ENCODE results near the gene C2CD4C. TPM values are rescaled to one million over a fixed set of nuclear protein-coding genes. Genes with fewer than 3 reads are reported as not detected.

Gene C2CD4C
- total RNA-seq, 1 experiment from 2014 or later = 14.6 TPM

GRCh38 chr19:405121-405965 is 3.6 kb downstream of the C2CD4C start:
- Histone ChIP-seq H3K27me3 (ENCODE audit: insufficient read depth, low read length) (no peaks in the 10 kb centered on the region; the same call in 1 of the 2 replicates), H2BK15ac (ENCODE audit: low read depth, low read length) (no peak overlapping the region), H2AFZ (ENCODE audit: low read length) (no peak overlapping the region), H3K9me3 (ENCODE audit: control insufficient read depth, low read depth, low read length) (no peaks in the 10 kb centered on the region), H3K4me1 (ENCODE audit: insufficient read depth, low read length) (no peaks in the 10 kb centered on the region), H3K27ac (ENCODE audit: insufficient read length, low read depth, low read length) (no peak overlapping the region), H3K14ac (ENCODE audit: insufficient read depth, low read length) (no peak overlapping the region), H3T11ph (ENCODE audit: low read length) (no peak overlapping the region), H3K23me2 (ENCODE audit: insufficient read length, low read depth, low read length, poor library complexity, severe bottlenecking) (peaks cover 5% of the 10 kb centered on the region), H3K18ac (ENCODE audit: insufficient read length, low read depth, low read length) (no peak overlapping the region), H3K79me2 (ENCODE audit: insufficient read depth, low read length) (no peaks in the 10 kb centered on the region), H4K91ac (ENCODE audit: insufficient read length, low read depth, low read length) (no peak overlapping the region), H3K79me1 (ENCODE audit: insufficient read depth, low read depth, low read length, poor library complexity, severe bottlenecking) (no peaks in the 10 kb centered on the region), H2BK12ac (ENCODE audit: insufficient read length, low read depth, low read length) (no peak overlapping the region), H4K20me1 (ENCODE audit: control insufficient read depth, insufficient read depth, insufficient read length) (peaks cover 2% of the 10 kb centered on the region), H3K4ac (ENCODE audit: low read depth, low read length) (no peak overlapping the region), H2AK5ac (ENCODE audit: insufficient read length, low read length) (no peak overlapping the region), H3K56ac (ENCODE audit: insufficient read length, low read depth, low read length) (no peak overlapping the region), H4K5ac (ENCODE audit: insufficient read length, low read depth, low read length) (no peak overlapping the region), H2BK5ac (ENCODE audit: insufficient read length, low read length) (no peak overlapping the region), H4K8ac (replicated peaks; ENCODE audit: insufficient read length, low read depth, low read length) (no peak overlapping the region), H2BK20ac (ENCODE audit: low read depth, low read length, poor library complexity, severe bottlenecking) (no peak overlapping the region), H3K23ac (ENCODE audit: insufficient read length, low read depth, low read length) (no peak overlapping the region), H2BK120ac (ENCODE audit: low read depth, low read length, poor library complexity, severe bottlenecking) (no peak overlapping the region), H3K4me2 (ENCODE audit: insufficient read depth, insufficient read length, low read length) (no peak overlapping the region), H3K9ac (ENCODE audit: extremely low read depth, insufficient read length, low read length) (no peak overlapping the region)
- peak; percentile 33 for DNase-seq
- no peaks in the 10 kb centered on the region; a peak in 1 of 5 replicates for H3K9me3 Mint-ChIP-seq
- peaks cover 6 to 21% of the 10 kb centered on the region in 2 experiments for H3K4me1 Mint-ChIP-seq
- TF ChIP-seq CTCF (conservative IDR thresholded peaks at IDR 0.05) = no peak
- peak overlapping the region in 1 of 2 experiments; percentile 53; a peak in 2 of 5 replicates for H3K4me3 Mint-ChIP-seq
- H3K36me3 Mint-ChIP-seq (ENCODE audit: insufficient read depth in 1 of 3, low read depth in 3 of 3) = 0 out of 7 replicates have a peak, but pooled peaks cover 0 to 2% (median 0%) of the 10 kb centered on the region in 3 experiments
- peaks cover 19% of the 10 kb centered on the region for H3K27me3 Mint-ChIP-seq (ENCODE audit: low read depth)
- no CpG with 5 or more reads among the region's 29 CpGs for whole genome bisulfite sequencing (ENCODE audit: extremely low coverage, insufficient read length, low lambda C conversion rate)
- peak overlapping the region in 1 of 3 experiments; percentile 92; a peak in 1 of 7 replicates for H3K27ac Mint-ChIP-seq
